ENCODE results near the gene HSPA12A. TPM values are rescaled to one million over a fixed set of nuclear protein-coding genes. Genes with fewer than 3 reads are reported as not detected.

The HSPA12A gene
- total and polyA plus RNA-seq, 2 of the 13 experiments (the other 11 are each of a cell fraction or from before 2014, with no cell fraction given) = 6.4 to 13.6 TPM

DNA sequence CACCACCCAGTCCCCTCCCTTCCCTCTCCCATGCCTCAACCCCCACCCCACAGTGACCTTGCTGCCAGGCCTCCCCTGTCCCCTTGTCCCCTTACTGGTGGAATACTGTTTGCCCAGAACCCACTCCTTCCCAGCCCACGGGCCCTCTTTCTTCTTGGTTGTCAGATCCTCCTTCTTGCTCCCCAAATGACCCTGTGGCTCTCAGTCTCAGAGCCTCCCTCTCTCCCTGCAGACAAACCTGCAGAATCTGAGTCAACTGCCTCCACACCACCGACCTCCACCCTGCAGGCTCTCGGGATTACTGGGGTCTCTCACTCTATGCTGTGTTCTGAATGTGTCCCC is 47.5 kb downstream of the HSPA12A start:
- POLR2A ChIA-PET = no interaction called here
- CTCF ChIA-PET (ENCODE audit: low intra/inter-chr PET ratio, low total read pairs) = no interaction called here
- TF ChIP-seq, protein P1, sequence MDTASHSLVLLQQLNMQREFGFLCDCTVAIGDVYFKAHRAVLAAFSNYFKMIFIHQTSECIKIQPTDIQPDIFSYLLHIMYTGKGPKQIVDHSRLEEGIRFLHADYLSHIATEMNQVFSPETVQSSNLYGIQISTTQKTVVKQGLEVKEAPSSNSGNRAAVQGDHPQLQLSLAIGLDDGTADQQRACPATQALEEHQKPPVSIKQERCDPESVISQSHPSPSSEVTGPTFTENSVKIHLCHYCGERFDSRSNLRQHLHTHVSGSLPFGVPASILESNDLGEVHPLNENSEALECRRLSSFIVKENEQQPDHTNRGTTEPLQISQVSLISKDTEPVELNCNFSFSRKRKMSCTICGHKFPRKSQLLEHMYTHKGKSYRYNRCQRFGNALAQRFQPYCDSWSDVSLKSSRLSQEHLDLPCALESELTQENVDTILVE (CRISPR knock-in tag; IDR thresholded peaks at IDR 0.05) = no peak
- TF ChIP-seq ZNF235 (CRISPR knock-in tag; IDR thresholded peaks at IDR 0.05; ENCODE audit: borderline replicate concordance) = no peak
- TF ChIP-seq, protein P2, sequence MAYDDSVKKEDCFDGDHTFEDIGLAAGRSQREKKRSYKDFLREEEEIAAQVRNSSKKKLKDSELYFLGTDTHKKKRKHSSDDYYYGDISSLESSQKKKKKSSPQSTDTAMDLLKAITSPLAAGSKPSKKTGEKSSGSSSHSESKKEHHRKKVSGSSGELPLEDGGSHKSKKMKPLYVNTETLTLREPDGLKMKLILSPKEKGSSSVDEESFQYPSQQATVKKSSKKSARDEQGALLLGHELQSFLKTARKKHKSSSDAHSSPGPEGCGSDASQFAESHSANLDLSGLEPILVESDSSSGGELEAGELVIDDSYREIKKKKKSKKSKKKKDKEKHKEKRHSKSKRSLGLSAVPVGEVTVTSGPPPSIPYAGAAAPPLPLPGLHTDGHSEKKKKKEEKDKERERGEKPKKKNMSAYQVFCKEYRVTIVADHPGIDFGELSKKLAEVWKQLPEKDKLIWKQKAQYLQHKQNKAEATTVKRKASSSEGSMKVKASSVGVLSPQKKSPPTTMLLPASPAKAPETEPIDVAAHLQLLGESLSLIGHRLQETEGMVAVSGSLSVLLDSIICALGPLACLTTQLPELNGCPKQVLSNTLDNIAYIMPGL (CRISPR knock-in tag; IDR thresholded peaks at IDR 0.05; ENCODE audit: borderline replicate concordance in 1 of 2, low read depth in 1 of 2) = no peak
- no peak for TF ChIP-seq KAT8 (CRISPR knock-in tag; IDR thresholded peaks at IDR 0.05)
- no peak; the same call in 1 of the 2 replicates for TF ChIP-seq DPF2 (CRISPR knock-in tag; IDR thresholded peaks at IDR 0.05; ENCODE audit: borderline replicate concordance, low read depth)
- no peak for TF ChIP-seq ZNF766 (CRISPR knock-in tag; IDR thresholded peaks at IDR 0.05; ENCODE audit: borderline replicate concordance)
- TF ChIP-seq, protein P3, sequence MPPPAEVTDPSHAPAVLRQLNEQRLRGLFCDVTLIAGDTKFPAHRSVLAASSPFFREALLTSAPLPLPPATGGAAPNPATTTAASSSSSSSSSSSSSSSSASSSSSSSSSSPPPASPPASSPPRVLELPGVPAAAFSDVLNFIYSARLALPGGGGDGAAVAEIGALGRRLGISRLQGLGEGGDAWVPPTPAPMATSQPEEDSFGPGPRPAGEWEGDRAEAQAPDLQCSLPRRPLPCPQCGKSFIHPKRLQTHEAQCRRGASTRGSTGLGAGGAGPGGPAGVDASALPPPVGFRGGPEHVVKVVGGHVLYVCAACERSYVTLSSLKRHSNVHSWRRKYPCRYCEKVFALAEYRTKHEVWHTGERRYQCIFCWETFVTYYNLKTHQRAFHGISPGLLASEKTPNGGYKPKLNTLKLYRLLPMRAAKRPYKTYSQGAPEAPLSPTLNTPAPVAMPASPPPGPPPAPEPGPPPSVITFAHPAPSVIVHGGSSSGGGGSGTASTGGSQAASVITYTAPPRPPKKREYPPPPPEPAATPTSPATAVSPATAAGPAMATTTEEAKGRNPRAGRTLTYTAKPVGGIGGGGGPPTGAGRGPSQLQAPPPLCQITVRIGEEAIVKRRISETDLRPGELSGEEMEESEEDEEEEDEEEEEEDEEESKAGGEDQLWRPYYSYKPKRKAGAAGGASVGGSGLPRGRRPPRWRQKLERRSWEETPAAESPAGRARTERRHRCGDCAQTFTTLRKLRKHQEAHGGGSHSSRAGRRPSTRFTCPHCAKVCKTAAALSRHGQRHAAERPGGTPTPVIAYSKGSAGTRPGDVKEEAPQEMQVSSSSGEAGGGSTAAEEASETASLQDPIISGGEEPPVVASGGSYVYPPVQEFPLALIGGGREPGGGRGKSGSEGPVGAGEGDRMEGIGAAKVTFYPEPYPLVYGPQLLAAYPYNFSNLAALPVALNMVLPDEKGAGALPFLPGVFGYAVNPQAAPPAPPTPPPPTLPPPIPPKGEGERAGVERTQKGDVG (CRISPR knock-in tag; IDR thresholded peaks at IDR 0.05; ENCODE audit: borderline replicate concordance) = no peak
- TF ChIP-seq, protein P4, sequence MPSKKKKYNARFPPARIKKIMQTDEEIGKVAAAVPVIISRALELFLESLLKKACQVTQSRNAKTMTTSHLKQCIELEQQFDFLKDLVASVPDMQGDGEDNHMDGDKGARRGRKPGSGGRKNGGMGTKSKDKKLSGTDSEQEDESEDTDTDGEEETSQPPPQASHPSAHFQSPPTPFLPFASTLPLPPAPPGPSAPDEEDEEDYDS (CRISPR knock-in tag; IDR thresholded peaks at IDR 0.05) = 0 out of 2 replicates have a peak, but pooled peaks have one; percentile 1
- TF ChIP-seq NFE2L2 (IDR thresholded peaks at IDR 0.05; ENCODE audit: low read length) = no peak
- TF ChIP-seq SMYD3 (CRISPR knock-in tag; IDR thresholded peaks at IDR 0.05) = no peak
- no peak for TF ChIP-seq PAX8 (CRISPR knock-in tag; IDR thresholded peaks at IDR 0.05; ENCODE audit: borderline replicate concordance)
- TF ChIP-seq ZNF33B (CRISPR knock-in tag; IDR thresholded peaks at IDR 0.05) = no peak
- TF ChIP-seq GPN1 (CRISPR knock-in tag; IDR thresholded peaks at IDR 0.05; ENCODE audit: borderline replicate concordance) = no peak
- TF ChIP-seq ZFX (CRISPR knock-in tag; IDR thresholded peaks at IDR 0.05; ENCODE audit: low read depth) = peak; percentile 16
- no peak for TF ChIP-seq SCMH1 (CRISPR knock-in tag; IDR thresholded peaks at IDR 0.05; ENCODE audit: borderline replicate concordance)
- TF ChIP-seq RAD51 (IDR thresholded peaks at IDR 0.05; ENCODE audit: borderline replicate concordance) = no peak
- TF ChIP-seq PTBP1 (IDR thresholded peaks at IDR 0.05; ENCODE audit: low read depth, low read length, poor library complexity, severe bottlenecking) = no peak
- TF ChIP-seq NCOR1 (IDR thresholded peaks at IDR 0.05; ENCODE audit: borderline replicate concordance, low read length) = no peak; the same call in 1 of the 2 replicates

More for the DNA sequence above, 47.5 kb downstream of the HSPA12A start:
- in situ Hi-C loops (cut with HindIII; ENCODE audit: extremely low pct_ligation_motif_present, low pct_unique_long_range_greater_than_20kb) = no loop called here
- Histone ChIP-seq H3K79me2 (ENCODE audit: insufficient read depth, low read length) (no peaks in the 10 kb centered on the region), H4K20me1 (ENCODE audit: insufficient read depth, low read length) (no peaks in the 10 kb centered on the region), H2AFZ (ENCODE audit: low read length) (no peak overlapping the region), H3K9me3 (ENCODE audit: low read length) (no peaks in the 10 kb centered on the region), H3K36me3 (replicated peaks in 1 of 2; ENCODE audit: control insufficient read depth in 1 of 2, insufficient read depth in 2 of 2, low read length in 2 of 2) (no peaks in the 10 kb centered on the region), H3K4me3 (replicated peaks in 1 of 3; ENCODE audit: insufficient read depth in 1 of 3, low read depth in 2 of 3, low read length in 3 of 3) (peak overlapping the region in 1 of 3 experiments; percentile 38; a peak in 1 of 6 replicates), H3K4me1 (ENCODE audit: insufficient read depth, low read length) (peaks cover 23% of the 10 kb centered on the region), H3K4me2 (ENCODE audit: low read depth, low read length) (peak overlapping the region; percentile 63), H3K27me3 (ENCODE audit: control insufficient read depth in 1 of 2, insufficient read depth in 2 of 2, low read length in 2 of 2) (no peaks in the 10 kb centered on the region), H3K9ac (ENCODE audit: insufficient read depth, low read depth, low read length) (peak overlapping the region; percentile 41; the same call in 1 of the 2 replicates), H3K27ac (ENCODE audit: extremely low read length, insufficient read depth, low read length) (peak overlapping the region; percentile 70)
- 42% methylated on average over 3 of the region's 3 CpGs for WGBS (ENCODE audit: low lambda C conversion rate)
- no peak for FAIRE-seq
- DNase-seq (ENCODE audit: low spot score) = no peak
- no TSS peak for BruUV-seq (replicated peaks)
- no peak; the same call in 1 of the 3 replicates for ATAC-seq
- intact Hi-C loops (cut with micrococcal nuclease; ENCODE audit: unreplicated experiment) = loop anchor here (1.0 to 5.0 kb wide), 2 partner anchors 34 to 47 kb away; partner anchors contain the start of gene HSPA12A
